NCI-H2171 treated with DMSO at 0.1 percent for 48 hours (cell line): ENCODE results near the gene CLIC5.

ENCODE experiments used
- DNase-seq: peaks from one replicate; lab custom pipeline; 2025; lab: John Stamatoyannopoulos, UW

The CLIC5 gene

GRCh38 chr6:45892196-45892595, 123.5 kb downstream of the CLIC5 start:
- no peak for DNase-seq

DNA sequence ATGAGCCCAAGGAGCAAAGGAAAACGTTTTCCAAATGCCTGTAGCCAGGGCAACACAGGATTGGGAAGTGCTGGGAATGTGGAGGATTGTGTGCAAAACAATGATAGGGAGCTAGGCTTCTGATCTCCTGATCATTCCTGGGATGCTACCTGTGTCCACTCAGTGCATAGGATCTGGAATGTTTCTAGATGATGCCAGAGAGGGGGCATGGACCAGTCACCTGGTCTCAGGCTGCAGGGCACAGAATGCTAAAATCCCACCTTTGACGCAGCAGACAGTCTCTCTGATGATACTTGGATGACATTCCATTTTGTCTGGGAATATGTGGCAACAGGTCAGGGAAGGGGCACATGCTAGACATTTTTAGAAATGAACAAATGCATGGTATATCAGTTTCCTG, 128.9 kb downstream of the CLIC5 start:
- DNase-seq: no peak

DNA sequence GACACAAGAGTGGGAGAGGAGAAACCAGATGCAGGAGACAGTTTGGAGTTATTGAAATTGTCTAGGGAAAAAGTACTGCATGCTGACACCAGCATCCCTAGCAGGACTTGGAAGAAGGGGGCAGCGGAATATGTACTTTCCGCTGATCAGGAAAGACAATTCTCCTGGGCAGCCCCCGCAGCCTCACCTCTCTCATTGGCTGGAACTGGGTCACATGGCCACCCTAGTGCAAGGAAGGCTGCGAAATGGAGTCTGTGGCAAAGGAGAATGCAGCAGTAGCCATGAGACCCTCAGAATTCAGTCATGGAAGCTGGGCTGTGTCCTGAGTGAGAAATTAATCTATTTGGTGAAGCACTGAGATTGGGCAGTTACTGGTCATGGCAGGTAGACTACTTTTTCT, 131.3 kb downstream of the CLIC5 start:
- DNase-seq: no peak

DNA sequence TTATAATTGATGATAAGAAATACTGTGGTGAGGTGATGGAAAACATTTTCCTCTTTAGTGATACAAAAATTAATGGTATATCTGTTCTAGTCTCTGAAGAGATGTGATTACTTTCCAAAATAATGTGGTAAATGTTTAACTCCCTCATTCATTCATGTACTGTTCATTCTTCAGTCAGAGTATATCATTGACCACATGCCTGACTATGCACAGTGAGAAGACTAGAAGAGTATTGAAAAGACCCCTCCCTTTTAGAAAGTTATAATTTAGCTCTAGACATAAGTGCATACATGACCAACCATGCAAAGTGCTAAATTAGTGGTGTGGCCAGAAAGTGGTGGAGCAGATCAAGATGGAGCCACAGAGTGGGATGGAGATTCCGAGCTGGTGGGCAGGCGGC, 133.0 kb downstream of the CLIC5 start:
- no peak for DNase-seq

GRCh38 chr6:45881705-45882467, 133.8 kb downstream of the CLIC5 start:
- no peak for DNase-seq

DNA sequence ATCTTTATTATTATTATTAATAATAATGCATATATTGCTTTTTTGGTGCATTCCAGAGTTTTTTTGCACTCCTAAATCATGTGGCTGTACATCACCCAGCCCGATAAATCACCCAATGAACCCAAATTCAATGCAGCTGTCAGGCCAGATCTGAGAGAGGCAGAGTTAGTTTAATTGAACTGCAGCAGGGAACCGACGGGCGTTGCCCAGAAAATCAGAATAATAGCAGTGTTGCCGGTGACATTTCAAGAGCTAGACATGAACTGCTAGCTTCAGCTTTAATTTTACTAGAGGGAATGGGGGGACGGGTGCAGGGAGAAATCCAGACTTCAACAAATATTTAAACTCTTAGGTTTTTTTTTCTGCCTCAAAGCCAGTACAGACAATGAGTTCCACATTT, 135.0 kb downstream of the CLIC5 start:
- DNase-seq: no peak

DNA sequence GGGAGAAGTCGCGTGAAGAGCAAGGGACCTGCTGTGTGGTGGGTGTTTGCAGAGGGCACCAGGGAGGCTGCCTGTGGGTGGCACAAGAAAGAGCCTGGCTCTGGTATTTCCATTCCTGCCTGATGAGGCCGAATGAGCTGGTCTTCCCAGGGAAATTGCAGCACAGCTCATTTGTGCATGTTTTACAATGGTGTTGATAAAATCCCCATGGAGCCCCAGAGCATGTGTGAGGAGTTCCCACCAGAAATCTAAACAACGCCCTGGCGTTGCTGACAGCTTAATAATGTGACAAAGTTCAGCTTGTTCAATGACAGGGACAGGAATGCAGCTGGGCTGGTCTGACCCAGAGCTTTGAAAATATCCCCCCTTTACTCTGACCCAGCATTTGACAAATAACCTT, 135.5 kb downstream of the CLIC5 start:
- no peak for DNase-seq

GRCh38 chr6:45877970-45878590, 137.6 kb downstream of the CLIC5 start:
- DNase-seq: no peak

GRCh38 chr6:45872827-45873365, 142.8 kb downstream of the CLIC5 start:
- DNase-seq: no peak

DNA sequence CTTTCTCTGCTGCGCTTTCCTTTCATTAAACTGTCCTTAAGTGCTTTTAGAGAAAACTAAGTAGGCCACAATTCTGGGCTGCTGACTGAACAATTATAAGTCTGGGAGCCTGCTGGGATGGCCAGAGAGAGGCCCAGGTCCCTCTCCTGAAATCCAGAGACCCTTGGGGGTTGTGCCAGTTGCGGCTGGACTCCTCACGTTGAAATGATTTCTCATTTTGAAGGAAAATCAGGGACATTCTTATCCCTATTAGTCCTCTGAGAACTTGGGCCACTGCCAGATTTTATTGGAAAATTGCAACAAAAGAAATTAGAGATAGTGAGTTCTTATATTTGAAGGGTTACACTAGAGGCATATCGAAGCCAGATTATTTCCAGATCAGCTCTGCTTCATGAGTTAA, 145.1 kb downstream of the CLIC5 start:
- no peak for DNase-seq

DNA sequence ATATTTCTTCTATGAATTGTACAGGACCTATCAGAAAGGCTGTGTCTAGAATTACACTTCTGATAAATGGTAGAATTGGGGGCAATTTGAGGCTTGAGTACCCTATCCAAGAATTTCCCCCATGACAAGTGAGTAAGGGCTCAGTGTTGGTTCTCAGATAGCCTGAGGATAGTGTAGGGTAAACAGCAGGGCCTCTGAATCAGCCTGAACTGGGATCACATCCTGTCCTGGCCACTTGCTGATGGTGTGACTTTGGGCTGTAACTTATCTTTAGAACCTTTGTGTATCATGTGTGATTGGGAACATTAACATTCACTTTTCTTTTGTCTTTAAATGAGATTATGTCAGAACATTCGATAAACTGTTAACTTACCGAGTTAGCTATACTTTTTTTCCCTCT, 151.0 kb downstream of the CLIC5 start:
- no peak for DNase-seq

GRCh38 chr6:45858691-45859090, 157.0 kb downstream of the CLIC5 start:
- DNase-seq: no peak

DNA sequence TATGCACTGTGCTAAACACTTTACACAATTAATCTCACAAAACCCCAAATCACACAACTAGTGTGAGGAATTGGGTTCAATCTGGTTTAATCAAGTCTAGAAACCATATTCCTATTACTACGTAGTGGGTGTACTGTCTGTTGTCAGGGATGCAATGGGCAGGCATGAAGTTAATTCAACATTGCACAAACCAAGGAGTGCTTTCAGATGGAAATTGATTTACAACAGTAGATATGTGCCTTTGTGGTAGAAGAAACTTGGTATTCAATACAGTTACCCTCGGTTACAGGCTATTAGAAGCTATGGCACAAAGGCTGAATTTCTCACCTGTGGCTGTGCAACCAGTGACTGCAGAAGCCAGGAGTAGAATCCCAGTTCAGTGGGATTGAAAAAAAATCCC, 157.8 kb downstream of the CLIC5 start:
- DNase-seq: no peak

GRCh38 chr6:45855642-45856394, 159.8 kb downstream of the CLIC5 start:
- no peak for DNase-seq

DNA sequence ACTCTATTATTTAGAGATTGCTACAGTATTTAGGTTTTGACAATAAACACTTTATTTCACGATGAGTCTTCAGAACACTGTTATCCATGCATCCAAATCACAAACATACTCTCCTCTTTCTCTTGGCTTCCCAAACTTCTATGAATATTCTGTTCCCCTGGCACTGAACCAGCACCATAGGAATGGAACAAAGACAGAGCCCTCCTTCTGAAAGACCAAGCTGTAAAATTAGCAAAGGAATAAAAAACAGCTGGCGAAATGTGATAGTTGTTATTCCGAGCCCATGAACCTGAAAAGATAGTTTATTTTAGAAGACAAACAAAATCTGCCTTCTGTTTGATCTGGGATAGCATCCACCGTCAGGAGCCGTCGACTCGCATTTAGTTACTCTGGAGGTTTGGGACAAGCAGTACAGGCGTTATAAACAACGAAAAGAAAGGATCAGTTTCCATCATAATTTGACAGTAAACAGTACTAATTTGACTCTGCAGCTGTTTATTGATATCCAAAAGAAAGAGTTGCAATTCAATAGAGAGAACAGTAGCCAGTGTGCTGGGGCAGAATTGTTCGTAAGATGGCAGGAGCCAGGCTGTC, 161.4 kb downstream of the CLIC5 start:
- DNase-seq: peak; percentile 28

DNA sequence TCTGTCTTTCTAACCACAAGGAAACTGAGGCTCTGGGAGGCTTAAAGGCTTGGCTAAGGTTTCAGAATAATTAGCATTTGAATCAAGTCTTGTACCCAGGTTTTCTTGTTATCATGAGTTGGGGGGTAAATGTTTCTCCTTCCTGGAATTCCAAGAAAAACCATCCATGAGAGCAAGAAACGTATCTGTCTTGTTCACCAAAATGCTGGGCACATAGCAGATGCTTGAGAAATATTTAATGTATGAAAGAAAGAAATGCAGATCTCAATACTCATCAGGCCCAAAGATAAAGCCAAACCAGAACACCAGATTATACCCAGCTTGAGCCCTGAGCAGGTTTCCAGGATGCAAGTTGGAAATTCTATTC, 164.6 kb downstream of the CLIC5 start:
- DNase-seq: no peak

DNA sequence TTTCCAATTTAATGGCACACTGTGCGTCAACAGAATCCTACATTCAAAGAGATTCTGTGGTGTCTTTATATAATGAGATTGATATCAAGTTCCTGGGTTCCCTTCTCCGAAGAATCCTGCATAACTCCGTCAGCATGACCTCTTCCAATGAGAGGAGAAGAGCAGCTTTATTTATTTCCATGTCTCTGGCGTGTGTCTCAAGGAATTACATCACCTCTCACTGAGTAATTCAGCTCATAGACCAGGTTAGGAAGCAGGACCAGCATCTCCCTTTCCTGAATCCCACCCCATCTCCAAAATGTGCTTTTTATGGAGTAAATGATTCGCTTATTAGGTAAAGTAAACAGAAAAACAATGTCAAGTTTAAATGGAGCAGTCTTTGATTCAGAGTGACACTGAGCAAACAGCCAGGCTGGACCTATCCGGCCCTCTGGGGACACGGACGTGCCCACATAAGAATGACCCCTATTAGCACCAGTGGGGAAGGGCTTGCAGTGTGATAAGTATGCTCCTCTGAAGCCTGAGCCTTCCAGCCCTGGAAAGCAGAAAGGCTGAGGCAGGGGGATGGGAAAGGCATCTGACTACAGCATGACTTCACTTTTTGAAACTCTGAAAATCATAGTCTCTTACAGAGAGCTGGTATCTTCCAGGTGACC, 165.2 kb downstream of the CLIC5 start:
- DNase-seq: no peak

- no peak for DNase-seq
Measured at GRCh38 chr6:45845567-45845966, 170.1 kb downstream of the CLIC5 start.

DNA sequence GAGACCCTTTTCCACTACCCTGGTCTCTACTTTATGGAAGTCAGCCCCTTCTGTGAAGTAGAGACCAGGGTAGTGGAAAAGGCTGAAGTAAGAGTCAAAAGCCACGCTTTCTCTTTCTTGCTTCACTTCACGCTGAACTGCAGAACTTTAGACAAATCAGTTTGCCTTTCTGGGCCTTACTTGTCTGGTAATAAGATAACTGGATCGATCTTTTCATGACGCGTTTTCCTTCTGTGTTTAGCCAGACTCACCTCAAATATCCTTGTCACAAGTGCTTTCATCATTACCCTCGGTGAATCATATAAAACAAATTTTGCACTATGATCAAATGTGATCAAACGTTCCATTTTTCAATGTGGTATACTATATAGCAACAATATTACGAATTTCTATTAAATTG, 170.7 kb downstream of the CLIC5 start:
- DNase-seq: no peak

GRCh38 chr6:45843848-45844521, 171.7 kb downstream of the CLIC5 start:
- no peak for DNase-seq

DNA sequence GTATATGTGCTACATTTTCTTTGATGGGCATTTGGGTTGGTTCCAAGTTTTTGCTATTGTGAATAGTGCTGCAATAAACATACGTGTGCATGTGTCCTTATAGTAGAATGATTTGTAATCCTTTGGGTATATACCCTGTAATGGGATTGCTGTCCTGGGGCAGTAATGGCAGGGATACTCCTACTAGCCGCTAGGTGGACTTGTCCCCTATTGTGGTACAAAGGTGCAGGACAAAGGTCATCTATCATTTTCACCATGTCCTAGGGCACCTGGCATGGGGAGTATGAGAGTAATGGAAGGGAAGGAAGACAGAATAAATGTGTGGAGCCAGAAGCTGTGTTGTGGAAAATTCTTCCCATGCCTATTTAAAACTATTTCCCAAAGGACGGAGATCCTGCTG, 174.6 kb downstream of the CLIC5 start:
- DNase-seq: no peak

- DNase-seq: no peak
Measured at GRCh38 chr6:45838996-45839395, 176.7 kb downstream of the CLIC5 start.
